GM19099 (cell line): ENCODE results near the gene DMAC2L.
A peak's percentile ranks its signal among the peaks of the same experiment; 100 is the strongest.

Experiments used
- POLR2A ChIP-seq: IDR thresholded peaks from 3 replicates; pipeline ENCODE4 v1.6.1; 2011; ENCODE audit warnings: low read depth; ENCODE audit not compliant: insufficient read length; ENCODE audit errors: extremely low read depth

Gene DMAC2L

GRCh38 chr14:50311972-50312733 lies at the start of gene DMAC2L, which contains the start of gene L2HGDH:
Gene DMAC2L (plus strand): TSS chr14:50312324. CDS start chr14:50321488, 9,164 bp downstream.
Gene L2HGDH (minus strand): TSS chr14:50312229. CDS start chr14:50312150, 79 bp downstream.
- peak; percentile 83 for TF ChIP-seq POLR2A

- no peak for TF ChIP-seq POLR2A
Measured at GRCh38 chr14:50262865-50263264, 49.3 kb upstream of the DMAC2L start.

GRCh38 chr14:50263321-50263720 lies 48.8 kb upstream of the DMAC2L start:
- TF ChIP-seq POLR2A: no peak

GRCh38 chr14:50265029-50265428 lies 47.1 kb upstream of the DMAC2L start:
- no peak for TF ChIP-seq POLR2A

GRCh38 chr14:50270932-50271331 lies 41.2 kb upstream of the DMAC2L start:
- TF ChIP-seq POLR2A: no peak

- no peak for TF ChIP-seq POLR2A
Measured at GRCh38 chr14:50272498-50272897, 39.6 kb upstream of the DMAC2L start.

GRCh38 chr14:50285861-50286260 lies 26.3 kb upstream of the DMAC2L start:
- no peak for TF ChIP-seq POLR2A

- no peak for TF ChIP-seq POLR2A
Measured at GRCh38 chr14:50288146-50288545, 24.0 kb upstream of the DMAC2L start.

GRCh38 chr14:50290306-50290705 lies 21.8 kb upstream of the DMAC2L start:
- no peak for TF ChIP-seq POLR2A

- TF ChIP-seq POLR2A: no peak
Measured at GRCh38 chr14:50299585-50299984, 12.5 kb upstream of the DMAC2L start.

GRCh38 chr14:50301914-50302313 lies 10.2 kb upstream of the DMAC2L start:
- TF ChIP-seq POLR2A: no peak

- no peak for TF ChIP-seq POLR2A
Measured at GRCh38 chr14:50303744-50304471, 8.2 kb upstream of the DMAC2L start.

GRCh38 chr14:50308363-50308915 lies 3.7 kb upstream of the DMAC2L start:
- no peak for TF ChIP-seq POLR2A

- TF ChIP-seq POLR2A: no peak
Measured at GRCh38 chr14:50310445-50310844, 1.7 kb upstream of the DMAC2L start.

- no peak for TF ChIP-seq POLR2A
Measured at GRCh38 chr14:50311337-50311971, 670 bp upstream of the DMAC2L start.
